Measurements from ENCODE around the gene INKA1.
"Not testable (repeated sequence)": the region's sequence is repeated elsewhere in the genome, so short reads cannot be mapped to it uniquely, and the experiment has no call there.

INKA1 gene

GRCh38 chr3:49813497-49814174 lies 10.6 kb downstream of the INKA1 start, which contains the start of gene UBA7:
UBA7 (minus strand) TSS chr3:49813953; CDS start chr3:49813787, 166 bp downstream.
- DNase-seq: peak; percentile 60

GRCh38 chr3:49823131-49823530 lies 20.1 kb downstream of the INKA1 start:
- DNase-seq: not testable (repeated sequence)

- DNase-seq: no peak
Observed at GRCh38 chr3:49826016-49826415, 23.0 kb downstream of the INKA1 start.

- DNase-seq: no peak
Observed at GRCh38 chr3:49831341-49831740, 28.3 kb downstream of the INKA1 start.

GRCh38 chr3:49839193-49839809 lies 36.2 kb downstream of the INKA1 start:
- DNase-seq: peak; percentile 66

- DNase-seq: no peak
Observed at GRCh38 chr3:49840388-49840787, 37.3 kb downstream of the INKA1 start.

- no peak for DNase-seq
Observed at GRCh38 chr3:49841126-49841696, 38.1 kb downstream of the INKA1 start.

GRCh38 chr3:49841806-49842205 lies 38.7 kb downstream of the INKA1 start:
- DNase-seq: no peak

GRCh38 chr3:49842843-49843517 lies 39.9 kb downstream of the INKA1 start:
- DNase-seq: no peak

GRCh38 chr3:49844464-49845183 lies 41.6 kb downstream of the INKA1 start:
- DNase-seq: no peak

GRCh38 chr3:49845694-49846093 lies 42.6 kb downstream of the INKA1 start:
- DNase-seq: no peak

All from NCI-H2029 treated with DMSO at 0.1 percent for 48 hours (cell line).